ENCODE results near the gene MLKL. TPM values are rescaled to one million over a fixed set of nuclear protein-coding genes. Genes with fewer than 3 reads are reported as not detected.
"Not testable (repeated sequence)": the region's sequence is repeated elsewhere in the genome, so short reads cannot be mapped to it uniquely, and the experiment has no call there.

The MLKL gene
- total and polyA plus RNA-seq, 9 donors, result 1.5 to 9.5 (median 2.5) TPM

DNA sequence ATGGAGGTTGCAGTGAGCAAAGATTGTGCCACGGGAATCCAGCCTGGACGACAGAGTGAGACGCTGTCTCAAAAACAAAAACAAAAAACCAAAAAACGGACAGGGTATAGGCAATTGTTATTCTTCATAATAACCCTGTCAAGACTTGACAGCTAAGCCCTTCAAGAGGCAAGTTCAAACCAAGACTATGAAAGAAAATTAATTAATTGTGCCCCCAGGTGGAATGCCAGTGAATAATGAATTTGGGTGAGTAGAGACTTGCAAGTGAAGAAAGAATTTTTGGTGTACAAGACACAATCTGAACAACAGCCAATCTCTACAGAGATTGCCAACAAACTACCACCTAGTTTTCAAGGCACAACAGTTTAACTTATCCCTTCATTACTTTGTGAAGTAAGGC lies 40.3 kb downstream of the MLKL start:
- H3K9me3 ChIP-seq, result no peaks in the 10 kb centered on the region
- intact Hi-C loops (cut with DNase I), result no loop called here
- 84 to 90% (median 85%) methylated on average over 4 of the region's 4 CpGs for WGBS, 3 donors
- DNase-seq, result no peak
- no peak overlapping the region for H3K27ac ChIP-seq
- TF ChIP-seq CTCF (IDR thresholded peaks at IDR 0.05), result no peak
- no peak for TF ChIP-seq EP300 (IDR thresholded peaks at IDR 0.05)
- no peak for TF ChIP-seq POLR2A (IDR thresholded peaks at IDR 0.05)
- H3K27me3 ChIP-seq, result no peaks in the 10 kb centered on the region
- no peaks in the 10 kb centered on the region for H3K4me1 ChIP-seq (ENCODE audit: insufficient read depth)
- H3K36me3 ChIP-seq, result no peaks in the 10 kb centered on the region
- H3K4me3 ChIP-seq, result no peak overlapping the region

- no peak for DNase-seq
- H3K36me3 ChIP-seq, result no peaks in the 10 kb centered on the region
- WGBS, 3 donors, result 88 to 95% (median 90%) methylated on average over 2 of the region's 2 CpGs
- no peaks in the 10 kb centered on the region for H3K9me3 ChIP-seq
- H3K4me3 ChIP-seq, result no peak overlapping the region
- H3K4me1 ChIP-seq (ENCODE audit: insufficient read depth), result no peaks in the 10 kb centered on the region
- no peak overlapping the region for H3K27ac ChIP-seq
- no peak for TF ChIP-seq EP300 (IDR thresholded peaks at IDR 0.05)
- no peak for TF ChIP-seq CTCF (IDR thresholded peaks at IDR 0.05)
- TF ChIP-seq POLR2A (IDR thresholded peaks at IDR 0.05), result no peak
- intact Hi-C loops (cut with DNase I), result no loop called here
- H3K27me3 ChIP-seq, result no peaks in the 10 kb centered on the region
Observed at GRCh38 chr16:74659041-74659440, 41.6 kb downstream of the MLKL start.

DNA sequence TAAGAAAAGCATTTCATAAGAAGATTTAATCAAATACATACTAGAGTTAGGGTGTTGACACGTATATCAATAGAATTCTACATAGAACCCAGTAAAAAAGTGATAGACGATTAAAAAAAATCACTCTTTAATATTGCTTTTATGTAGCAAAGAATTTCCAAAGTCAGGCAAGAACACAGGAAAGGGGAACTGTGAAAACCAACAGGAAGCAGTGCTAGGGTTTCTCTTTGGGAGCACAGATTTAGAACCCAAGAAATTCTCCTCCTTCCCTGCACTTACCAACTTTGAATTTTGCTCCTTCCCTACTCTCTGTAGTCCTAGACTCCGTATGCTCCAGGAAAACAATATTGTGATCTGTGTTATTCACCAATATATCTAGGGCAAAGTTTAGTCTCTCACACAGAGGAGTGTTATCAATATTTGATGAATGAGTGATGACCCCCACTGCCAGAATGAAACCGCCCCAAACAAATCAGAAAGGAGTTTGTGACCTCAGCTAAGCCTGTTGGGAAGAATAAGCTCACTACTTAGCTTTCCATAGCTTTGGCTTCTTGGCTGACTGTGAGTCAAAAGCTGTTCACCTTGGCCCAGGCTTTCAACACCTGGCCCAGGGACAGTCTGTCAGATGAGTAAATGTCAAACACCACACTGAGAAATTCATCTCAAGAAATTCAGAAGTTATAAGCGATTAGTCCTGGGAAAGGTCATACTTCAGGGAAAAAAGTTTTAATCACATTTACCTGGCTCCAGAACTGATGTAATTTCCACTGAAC lies 42.6 kb downstream of the MLKL start:
- Histone ChIP-seq H3K9me3 (no peaks in the 10 kb centered on the region), H3K36me3 (no peaks in the 10 kb centered on the region), H3K27me3 (no peaks in the 10 kb centered on the region), H3K27ac (no peak overlapping the region), H3K4me1 (ENCODE audit: insufficient read depth) (no peaks in the 10 kb centered on the region), H3K4me3 (no peak overlapping the region)
- DNase-seq, result no peak
- intact Hi-C loops (cut with DNase I), result no loop called here
- WGBS, 3 donors, result 71 to 78% (median 78%) methylated on average over 5 of the region's 5 CpGs
- TF ChIP-seq CTCF (IDR thresholded peaks at IDR 0.05), result no peak
- no peak for TF ChIP-seq EP300 (IDR thresholded peaks at IDR 0.05)
- TF ChIP-seq POLR2A (IDR thresholded peaks at IDR 0.05), result no peak

- TF ChIP-seq CTCF (IDR thresholded peaks at IDR 0.05) (no peak), EP300 (IDR thresholded peaks at IDR 0.05) (no peak), POLR2A (IDR thresholded peaks at IDR 0.05) (no peak)
- H3K27ac ChIP-seq, result no peak overlapping the region
- 28 to 46% (median 32%) methylated on average over 3 of the region's 3 CpGs for WGBS, 3 donors
- intact Hi-C loops (cut with DNase I), result no loop called here
- no peaks in the 10 kb centered on the region for H3K36me3 ChIP-seq
- no peaks in the 10 kb centered on the region for H3K27me3 ChIP-seq
- H3K9me3 ChIP-seq, result no peaks in the 10 kb centered on the region
- no peaks in the 10 kb centered on the region for H3K4me1 ChIP-seq (ENCODE audit: insufficient read depth)
- H3K4me3 ChIP-seq, result no peak overlapping the region
- DNase-seq, result no peak
Observed at GRCh38 chr16:74654536-74655050, 46.1 kb downstream of the MLKL start.

- H3K4me3 ChIP-seq; H3K27me3 ChIP-seq; H3K36me3 ChIP-seq; H3K4me1 ChIP-seq (ENCODE audit: insufficient read depth); H3K27ac ChIP-seq; intact Hi-C loops (cut with DNase I); DNase-seq; H3K9me3 ChIP-seq: not testable (repeated sequence)
- 95 to 100% (median 98%) methylated on average over 2 of the region's 2 CpGs for WGBS, 3 donors
Observed at GRCh38 chr16:74652883-74653282, 47.8 kb downstream of the MLKL start.

All from ovary (tissue), 9 donors.